GM13976 (cell line): ENCODE results near the gene CHD3.

ENCODE experiments used
- DNase-seq: peaks from one replicate; pipeline ENCODE4 v3.0.0; 2012; ENCODE audit warnings: low spot score
- CTCF ChIP-seq: IDR thresholded peaks from 2 replicates; pipeline ENCODE4 v1.5.1; 2012; ENCODE audit warnings: borderline replicate concordance, mild to moderate bottlenecking; ENCODE audit not compliant: insufficient read depth; ENCODE audit errors: extremely low read depth, missing control alignments, control extremely low read depth
- in situ Hi-C: fragments of 300-500 bp; cut with MboI; formaldehyde crosslinking; loops from one replicate; pipeline ENCODE4 v1.12.0; 2022; ENCODE audit warnings: low sequenced_read_pairs, mixed read lengths, inconsistent platforms; ENCODE audit not compliant: unreplicated experiment

Gene CHD3

GRCh38 chr17:7849751-7850504 lies 38.7 kb upstream of the CHD3 start:
- in situ Hi-C loops = no loop called here
- no peak for TF ChIP-seq CTCF
- no peak for DNase-seq

DNA sequence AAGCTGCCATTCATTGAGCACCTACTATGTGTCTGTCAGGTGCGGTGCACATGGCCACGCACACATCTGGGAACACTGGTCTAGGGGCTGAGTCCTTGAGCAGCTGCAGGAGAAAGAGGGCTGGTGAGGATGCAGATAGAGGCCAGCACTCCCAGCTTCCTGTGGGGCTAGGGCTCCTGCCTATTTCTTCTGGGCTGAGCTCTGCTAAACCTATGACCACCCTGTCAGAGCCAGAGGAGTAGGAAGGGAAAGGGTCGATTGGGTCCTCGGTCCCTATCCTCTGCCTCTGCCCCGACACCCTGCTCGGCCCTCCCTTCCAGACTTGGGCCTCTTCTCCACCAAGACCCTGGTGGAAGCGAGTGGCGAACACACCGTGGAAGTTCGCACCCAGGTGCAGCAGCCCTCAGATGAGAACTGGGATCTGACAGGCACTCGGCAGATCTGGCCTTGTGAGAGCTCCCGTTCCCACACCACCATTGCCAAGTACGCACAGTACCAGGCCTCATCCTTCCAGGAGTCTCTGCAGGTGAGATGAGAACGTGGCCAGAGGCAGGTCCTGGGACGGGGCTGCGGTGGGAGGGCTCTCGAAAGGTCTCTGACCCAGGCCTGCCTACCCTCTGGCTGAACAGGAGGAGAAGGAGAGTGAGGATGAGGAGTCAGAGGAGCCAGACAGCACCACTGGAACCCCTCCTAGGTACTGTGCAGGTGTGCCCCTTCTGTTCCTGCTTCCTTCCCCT lies 37.7 kb upstream of the CHD3 start:
- no peak for DNase-seq
- in situ Hi-C loops = no loop called here
- TF ChIP-seq CTCF = no peak

GRCh38 chr17:7851438-7852261 lies 36.9 kb upstream of the CHD3 start:
- in situ Hi-C loops = no loop called here
- TF ChIP-seq CTCF = peak; percentile 92
- DNase-seq = peak; percentile 93

DNA sequence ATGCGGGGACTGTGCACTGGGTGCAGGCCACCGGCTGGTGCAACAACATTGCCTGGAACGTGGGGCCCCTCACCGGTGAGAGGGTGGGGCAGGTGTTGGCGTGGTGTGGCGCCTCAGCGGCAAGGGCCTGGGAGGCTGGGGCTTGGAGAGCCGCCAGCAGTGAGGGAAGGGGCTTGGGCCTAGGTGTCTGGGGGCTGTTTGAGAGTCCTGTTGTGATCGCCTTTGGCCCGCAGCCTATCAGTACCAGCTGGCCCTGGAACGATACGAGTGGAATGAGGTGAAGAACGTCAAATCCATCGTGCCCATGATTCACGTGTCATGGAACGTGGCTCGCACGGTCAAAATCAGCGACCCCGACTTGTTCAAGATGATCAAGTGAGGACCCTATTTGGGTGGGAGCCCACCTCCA lies 36.3 kb upstream of the CHD3 start:
- in situ Hi-C loops = no loop called here
- no peak for DNase-seq
- no peak for TF ChIP-seq CTCF

DNA sequence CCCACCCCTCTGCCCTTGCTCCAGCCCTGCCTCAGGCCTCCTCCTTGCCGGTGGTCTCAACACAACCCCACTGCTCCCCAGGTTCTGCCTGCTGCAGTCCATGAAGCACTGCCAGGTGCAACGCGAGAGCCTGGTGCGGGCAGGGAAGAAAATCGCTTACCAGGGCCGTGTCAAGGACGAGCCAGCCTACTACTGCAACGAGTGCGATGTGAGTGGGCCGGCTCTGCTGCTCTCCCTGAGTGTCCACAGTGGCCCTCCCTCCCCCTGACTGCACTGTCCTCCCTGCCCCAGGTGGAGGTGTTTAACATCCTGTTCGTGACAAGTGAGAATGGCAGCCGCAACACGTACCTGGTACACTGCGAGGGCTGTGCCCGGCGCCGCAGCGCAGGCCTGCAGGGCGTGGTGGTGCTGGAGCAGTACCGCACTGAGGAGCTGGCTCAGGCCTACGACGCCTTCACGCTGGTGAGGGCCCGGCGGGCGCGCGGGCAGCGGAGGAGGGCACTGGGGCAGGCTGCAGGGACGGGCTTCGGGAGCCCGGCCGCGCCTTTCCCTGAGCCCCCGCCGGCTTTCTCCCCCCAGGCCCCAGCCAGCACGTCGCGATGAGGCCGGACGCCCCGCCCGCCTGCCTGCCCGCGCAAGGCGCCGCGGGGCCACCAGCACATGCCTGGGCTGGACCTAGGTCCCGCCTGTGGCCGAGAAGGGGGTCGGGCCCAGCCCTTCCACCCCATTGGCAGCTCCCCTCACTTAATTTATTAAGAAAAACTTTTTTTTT lies 35.5 kb upstream of the CHD3 start:
- DNase-seq = no peak
- no peak for TF ChIP-seq CTCF
- in situ Hi-C loops = no loop called here

DNA sequence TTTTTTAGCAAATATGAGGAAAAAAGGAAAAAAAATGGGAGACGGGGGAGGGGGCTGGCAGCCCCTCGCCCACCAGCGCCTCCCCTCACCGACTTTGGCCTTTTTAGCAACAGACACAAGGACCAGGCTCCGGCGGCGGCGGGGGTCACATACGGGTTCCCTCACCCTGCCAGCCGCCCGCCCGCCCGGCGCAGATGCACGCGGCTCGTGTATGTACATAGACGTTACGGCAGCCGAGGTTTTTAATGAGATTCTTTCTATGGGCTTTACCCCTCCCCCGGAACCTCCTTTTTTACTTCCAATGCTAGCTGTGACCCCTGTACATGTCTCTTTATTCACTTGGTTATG lies 34.9 kb upstream of the CHD3 start:
- in situ Hi-C loops = no loop called here
- no peak for TF ChIP-seq CTCF
- no peak for DNase-seq
